Muscle layer of colon (tissue), 2 donors: ENCODE results near the gene LRRC38.
"Not testable (repeated sequence)": the region's sequence is repeated elsewhere in the genome, so short reads cannot be mapped to it uniquely, and the experiment has no call there.

ENCODE experiments used
- H3K27ac ChIP-seq: one replicate; pipeline ENCODE4 v1.7.0; 2013; ENCODE audit warnings: low read depth, mild to moderate bottlenecking, low read length, moderate library complexity
- H3K27me3 ChIP-seq, 2 donors: one replicate each; pipeline ENCODE4 v1.7.0; 2013; ENCODE audit warnings: low read length in 2 of 2, mild to moderate bottlenecking in 2 of 2; ENCODE audit not compliant: insufficient read depth in 2 of 2, control insufficient read depth in 1 of 2
- H3K36me3 ChIP-seq: one replicate; pipeline ENCODE4 v1.7.0; 2013; ENCODE audit warnings: mild to moderate bottlenecking, low read length; ENCODE audit not compliant: insufficient read depth
- H3K4me1 ChIP-seq: one replicate; pipeline ENCODE4 v1.7.0; 2013; ENCODE audit warnings: mild to moderate bottlenecking, low read length; ENCODE audit not compliant: insufficient read depth
- H3K4me3 ChIP-seq, 2 donors: one replicate each; pipeline ENCODE4 v1.7.0; 2013; ENCODE audit warnings: low read length in 2 of 2, low read depth in 1 of 2, mild to moderate bottlenecking in 1 of 2, moderate library complexity in 1 of 2
- H3K9ac ChIP-seq: one replicate; pipeline ENCODE4 v1.7.0; 2013; ENCODE audit warnings: low read length
- H3K9me3 ChIP-seq: one replicate; pipeline ENCODE4 v1.7.0; 2013; ENCODE audit warnings: mild to moderate bottlenecking, low read length
- donor health status: abdominal sarcoma.
- donor health status: Adenocarcinoma of cecum.

Gene LRRC38, protein sequence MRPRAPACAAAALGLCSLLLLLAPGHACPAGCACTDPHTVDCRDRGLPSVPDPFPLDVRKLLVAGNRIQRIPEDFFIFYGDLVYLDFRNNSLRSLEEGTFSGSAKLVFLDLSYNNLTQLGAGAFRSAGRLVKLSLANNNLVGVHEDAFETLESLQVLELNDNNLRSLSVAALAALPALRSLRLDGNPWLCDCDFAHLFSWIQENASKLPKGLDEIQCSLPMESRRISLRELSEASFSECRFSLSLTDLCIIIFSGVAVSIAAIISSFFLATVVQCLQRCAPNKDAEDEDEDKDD

DNA sequence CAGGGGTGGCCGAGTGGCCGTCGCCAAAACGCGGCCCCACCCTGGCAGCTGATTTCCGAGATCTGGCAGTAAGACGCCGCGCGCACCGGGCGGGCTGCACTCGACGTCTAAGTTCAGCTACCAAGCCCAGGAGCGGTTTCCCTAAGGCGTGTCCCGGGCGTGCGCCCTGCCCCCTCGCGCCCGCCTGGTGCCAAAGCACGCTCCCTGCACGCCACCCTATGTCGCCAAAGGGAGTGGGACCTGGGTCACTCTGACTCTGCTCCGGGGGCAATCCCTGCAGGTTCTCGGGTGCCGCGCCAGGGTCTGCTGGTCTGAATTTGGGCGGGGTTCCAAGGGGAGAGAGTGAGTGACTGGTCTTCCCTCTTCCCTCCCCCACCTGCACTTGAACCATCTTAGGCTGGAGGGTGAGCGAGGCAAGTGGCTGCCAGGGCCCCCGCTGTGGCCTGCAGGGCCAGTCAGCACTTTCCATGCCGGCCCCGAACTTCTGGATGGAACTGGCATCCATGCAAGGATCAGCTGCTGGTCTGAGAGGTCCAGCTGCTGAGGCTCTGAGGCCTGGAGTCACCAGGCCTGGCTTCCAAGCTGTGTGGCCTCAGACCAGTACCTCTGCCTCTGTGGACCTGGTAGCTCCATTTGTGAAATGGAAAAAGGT, at the start of gene LRRC38:
LRRC38 (minus strand) TSS at position 109 of the 652 bp plus-strand sequence. CDS start 410 bp downstream, outside the sequence.
- Histone ChIP-seq H3K27me3 (peaks cover 10 to 44% of the 10 kb centered on the region in 2 donors), H3K4me3 (no peak within 1 kb of the TSS), H3K9me3 (peaks cover 7% of the 10 kb centered on the region), H3K27ac (no peak within 1 kb of the TSS), H3K9ac (no peak within 1 kb of the TSS), H3K36me3 (no peaks in the 10 kb centered on the region), H3K4me1 (no peaks in the 10 kb centered on the region)

DNA sequence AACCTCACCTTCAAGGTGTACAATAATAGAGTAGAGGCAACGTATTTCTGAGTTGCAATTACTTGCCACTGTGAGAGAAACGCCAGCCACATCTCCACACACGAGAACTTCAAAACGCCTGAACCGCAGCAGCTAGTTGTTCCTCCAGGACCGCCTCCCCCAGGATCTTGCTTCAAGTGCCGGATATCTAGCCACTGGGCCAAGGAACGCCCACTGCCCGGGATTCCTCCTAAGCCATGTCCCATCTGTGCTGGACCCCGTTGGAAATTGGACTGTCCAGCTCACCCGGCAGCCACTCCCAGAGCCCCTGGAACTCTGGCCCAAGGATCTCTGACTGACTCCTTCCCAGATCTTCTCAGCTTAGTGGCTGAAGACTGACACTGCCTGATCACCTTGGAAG, 49.2 kb upstream of the LRRC38 start:
- H3K9ac ChIP-seq, H3K4me1 ChIP-seq, H3K9me3 ChIP-seq, H3K27ac ChIP-seq, H3K36me3 ChIP-seq, H3K4me3 ChIP-seq, H3K27me3 ChIP-seq: not testable (repeated sequence)

DNA sequence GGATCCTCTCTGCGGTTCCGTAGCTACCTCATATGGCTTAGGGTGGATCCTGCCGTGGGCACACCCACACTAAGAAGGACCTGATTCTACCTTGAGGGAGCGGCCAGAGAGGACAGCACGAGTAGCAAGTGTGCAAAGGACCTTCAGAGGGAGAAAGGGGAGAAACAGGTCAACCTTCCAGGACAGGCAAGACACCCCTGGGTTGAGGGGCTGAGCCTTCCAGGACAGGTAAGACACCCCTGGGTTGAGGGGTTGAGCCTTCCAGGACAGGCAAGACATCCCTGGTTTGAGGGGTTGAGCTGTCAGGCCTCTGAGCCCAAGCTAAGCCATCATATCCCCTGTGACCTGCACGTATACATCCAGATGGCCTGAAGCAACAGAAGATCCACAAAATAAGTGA, 46.7 kb upstream of the LRRC38 start:
- Histone ChIP-seq H3K27ac (no peak overlapping the region), H3K27me3 (no peaks in the 10 kb centered on the region), H3K9me3 (no peaks in the 10 kb centered on the region), H3K9ac (no peak overlapping the region), H3K4me3 (no peak overlapping the region), H3K36me3 (no peaks in the 10 kb centered on the region), H3K4me1 (no peaks in the 10 kb centered on the region)

DNA sequence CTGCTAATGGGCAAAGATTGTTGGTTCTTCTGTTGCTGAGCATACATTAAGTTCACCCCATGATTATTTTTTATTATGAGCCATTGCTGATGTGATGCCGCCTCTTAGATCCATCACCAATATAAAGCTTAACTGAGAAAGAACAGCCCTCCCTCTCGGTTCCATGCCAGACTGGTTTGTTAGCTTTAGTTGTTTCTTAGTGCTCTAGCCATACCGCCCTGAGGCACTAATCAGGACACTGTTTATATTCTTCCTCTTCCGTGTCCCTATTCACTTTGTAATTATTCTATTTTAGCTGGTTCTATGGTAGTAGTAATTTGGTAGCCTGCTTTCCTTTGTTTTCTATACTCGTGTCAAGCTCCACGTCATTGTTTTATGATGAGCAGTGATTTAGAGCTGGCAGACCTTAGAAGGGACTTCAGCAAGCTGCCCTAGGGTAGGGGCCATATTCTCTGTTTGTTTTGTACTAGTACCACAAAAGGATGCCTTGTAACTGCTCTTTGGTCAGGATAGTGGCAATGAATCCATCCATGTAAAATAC, 42.5 kb upstream of the LRRC38 start:
- no peak overlapping the region for H3K9ac ChIP-seq

DNA sequence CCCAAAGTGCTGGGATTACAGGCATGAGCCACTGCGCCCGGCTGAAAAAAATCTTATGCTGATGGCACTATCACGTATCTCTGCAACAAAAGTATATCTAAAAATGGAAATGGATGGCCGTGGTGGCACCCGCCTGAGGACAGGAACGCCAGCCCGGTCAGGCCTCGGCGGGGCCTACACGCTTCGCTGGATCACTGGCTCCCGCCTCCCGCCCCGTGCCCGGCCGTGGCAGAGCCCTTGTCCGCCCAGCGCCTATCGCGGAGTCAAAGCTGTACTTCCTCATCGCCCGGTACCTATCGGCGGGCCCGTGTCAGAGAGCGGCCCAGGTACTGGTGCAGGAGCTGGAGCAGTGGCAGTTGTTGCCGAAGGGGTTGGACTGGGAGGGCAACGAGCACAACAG, 41.0 kb upstream of the LRRC38 start:
- H3K4me1 ChIP-seq = no peaks in the 10 kb centered on the region
- H3K4me3 ChIP-seq = no peak overlapping the region

More for the DNA sequence above, 42.5 kb upstream of the LRRC38 start:
- no peaks in the 10 kb centered on the region for H3K36me3 ChIP-seq
- H3K27me3 ChIP-seq = no peaks in the 10 kb centered on the region
- no peaks in the 10 kb centered on the region for H3K4me1 ChIP-seq
- H3K9me3 ChIP-seq = no peaks in the 10 kb centered on the region
- no peak overlapping the region for H3K4me3 ChIP-seq
- no peak overlapping the region for H3K27ac ChIP-seq

DNA sequence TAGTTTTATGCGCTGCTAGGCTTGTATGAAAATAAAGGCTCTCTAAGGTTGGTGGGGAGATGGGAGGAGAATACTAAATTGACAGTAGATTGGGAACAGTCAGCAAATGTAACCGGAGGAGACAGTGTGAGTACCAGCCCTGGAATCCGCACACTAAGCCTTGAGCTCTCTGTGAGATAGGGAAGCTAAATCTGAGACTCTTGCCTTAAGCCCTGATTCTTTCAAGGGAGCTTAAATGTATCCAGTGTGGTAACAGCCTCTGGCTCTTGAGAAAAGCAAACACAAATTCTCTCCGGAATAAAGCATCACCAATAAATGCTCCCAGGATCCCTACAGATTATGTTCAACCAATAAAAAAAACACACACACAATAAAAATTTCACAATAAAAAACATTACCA, 36.9 kb upstream of the LRRC38 start:
- no peak overlapping the region for H3K27ac ChIP-seq
- H3K27me3 ChIP-seq = no peaks in the 10 kb centered on the region
- no peaks in the 10 kb centered on the region for H3K9me3 ChIP-seq
- H3K4me1 ChIP-seq = no peaks in the 10 kb centered on the region
- H3K4me3 ChIP-seq = no peak overlapping the region
- H3K36me3 ChIP-seq = no peaks in the 10 kb centered on the region
- H3K9ac ChIP-seq = no peak overlapping the region

More for the DNA sequence above, 41.0 kb upstream of the LRRC38 start:
- no peak overlapping the region for H3K9ac ChIP-seq
- no peaks in the 10 kb centered on the region for H3K27me3 ChIP-seq
- H3K9me3 ChIP-seq = no peaks in the 10 kb centered on the region
- no peak overlapping the region for H3K27ac ChIP-seq
- H3K36me3 ChIP-seq = no peaks in the 10 kb centered on the region

DNA sequence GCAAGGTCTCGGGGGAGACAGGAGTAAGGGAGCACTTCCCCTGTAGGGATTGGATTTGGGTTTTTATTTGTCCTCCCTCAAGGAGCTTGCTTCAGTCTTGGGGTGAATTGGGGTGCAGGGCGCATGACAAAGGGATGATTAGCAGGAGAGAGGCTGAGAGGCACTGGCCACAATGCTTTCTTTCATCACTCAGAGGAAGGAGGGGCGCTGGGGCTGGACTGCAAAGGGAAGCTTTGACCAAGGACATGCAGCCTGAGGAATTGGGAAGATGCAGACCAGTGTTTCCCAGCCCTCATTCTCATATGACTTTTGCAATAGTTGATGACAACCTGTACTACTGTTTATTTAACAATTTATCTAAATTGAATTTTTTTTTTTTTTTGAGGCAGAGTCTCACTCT, 35.7 kb upstream of the LRRC38 start:
- H3K27ac ChIP-seq = no peak overlapping the region
- no peaks in the 10 kb centered on the region for H3K27me3 ChIP-seq
- H3K9ac ChIP-seq = no peak overlapping the region
- no peaks in the 10 kb centered on the region for H3K36me3 ChIP-seq
- peaks cover under 1% of the 10 kb centered on the region for H3K4me1 ChIP-seq
- H3K9me3 ChIP-seq = no peaks in the 10 kb centered on the region
- H3K4me3 ChIP-seq = no peak overlapping the region

DNA sequence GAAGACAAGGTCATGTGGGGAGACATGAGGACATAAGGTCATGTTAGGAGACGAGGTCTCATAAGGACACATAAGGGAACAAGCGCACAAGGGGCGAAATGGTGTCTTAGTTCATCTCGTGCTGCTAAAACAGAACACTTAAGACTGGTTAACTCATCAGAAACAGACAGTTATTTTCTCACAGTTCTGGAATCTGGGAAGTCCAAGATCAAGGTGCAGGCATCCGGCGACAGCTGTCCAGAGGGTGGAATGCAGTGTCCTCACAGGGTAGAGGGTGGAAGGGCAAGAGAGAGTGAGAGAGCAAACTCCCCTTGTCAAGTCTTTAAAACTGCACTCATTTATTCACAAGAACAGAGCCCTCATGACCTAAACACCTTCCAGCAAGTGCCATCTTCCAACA, 35.2 kb upstream of the LRRC38 start:
- Histone ChIP-seq H3K27me3 (no peaks in the 10 kb centered on the region), H3K4me3 (no peak overlapping the region), H3K27ac (no peak overlapping the region), H3K9ac (no peak overlapping the region), H3K9me3 (no peaks in the 10 kb centered on the region), H3K36me3 (no peaks in the 10 kb centered on the region), H3K4me1 (peaks cover 5% of the 10 kb centered on the region)

DNA sequence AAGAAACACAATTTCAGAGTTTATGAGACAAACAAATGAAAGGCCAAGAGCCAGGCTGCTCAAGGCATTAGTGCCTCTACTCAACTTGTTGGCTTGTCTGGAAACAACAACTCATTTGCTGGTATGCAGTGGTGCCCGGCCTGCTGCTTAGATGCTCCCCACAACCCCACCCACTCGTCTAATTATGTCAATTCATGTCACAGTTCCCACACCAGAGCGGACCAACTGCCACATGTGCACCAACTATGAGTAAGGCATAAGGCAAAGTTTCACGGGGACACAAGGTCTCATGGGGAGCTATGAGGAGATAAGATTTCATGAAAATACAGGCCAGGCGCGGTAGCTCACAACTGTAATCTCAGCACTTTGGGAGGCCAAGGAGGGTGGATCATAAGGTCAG, 34.5 kb upstream of the LRRC38 start:
- no peaks in the 10 kb centered on the region for H3K9me3 ChIP-seq
- H3K9ac ChIP-seq = no peak overlapping the region
- H3K36me3 ChIP-seq = no peaks in the 10 kb centered on the region
- peaks cover 12% of the 10 kb centered on the region for H3K4me1 ChIP-seq
- no peaks in the 10 kb centered on the region for H3K27me3 ChIP-seq
- H3K4me3 ChIP-seq = no peak overlapping the region
- no peak overlapping the region for H3K27ac ChIP-seq

DNA sequence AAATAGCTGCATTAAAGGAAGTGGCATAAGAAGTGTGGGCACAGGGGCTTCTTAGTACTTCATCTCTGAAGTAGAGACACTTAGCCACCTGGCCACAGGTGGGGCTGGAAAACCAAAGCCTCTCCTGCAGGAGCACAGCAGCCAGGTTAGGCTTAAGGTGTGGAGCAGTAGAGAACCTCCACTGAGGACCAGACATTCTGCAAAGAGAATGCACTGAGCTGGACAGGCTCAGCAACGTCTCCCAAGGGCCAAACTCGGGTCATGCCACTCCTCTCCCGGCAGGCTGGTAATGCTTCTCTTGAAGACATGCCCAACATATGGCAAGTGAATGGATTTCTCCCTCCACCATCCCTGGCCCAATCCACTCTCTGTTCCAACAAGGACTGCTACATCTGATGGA, 33.0 kb upstream of the LRRC38 start:
- H3K4me3 ChIP-seq = no peak overlapping the region
- H3K27ac ChIP-seq = no peak overlapping the region
- no peak overlapping the region for H3K9ac ChIP-seq
- peaks cover 12% of the 10 kb centered on the region for H3K4me1 ChIP-seq
- no peaks in the 10 kb centered on the region for H3K9me3 ChIP-seq
- no peaks in the 10 kb centered on the region for H3K27me3 ChIP-seq
- H3K36me3 ChIP-seq = no peaks in the 10 kb centered on the region

DNA sequence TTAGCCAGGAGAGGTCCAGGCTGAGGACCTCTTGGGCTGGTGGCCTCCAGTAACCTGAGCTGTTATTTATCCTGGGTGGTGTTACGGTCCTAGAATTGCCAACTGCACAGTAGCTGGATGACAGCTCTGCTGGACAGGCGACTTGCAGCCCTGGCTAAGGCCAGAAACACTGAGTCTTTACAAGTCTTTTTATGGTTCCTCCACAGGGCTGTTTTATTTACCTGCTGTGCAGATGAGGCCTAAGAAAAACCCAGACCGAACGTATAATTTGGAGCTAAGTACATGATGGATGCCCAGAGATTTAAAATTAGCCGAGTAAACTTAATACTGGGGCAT, 30.4 kb upstream of the LRRC38 start:
- Histone ChIP-seq H3K4me3 (no peak overlapping the region), H3K36me3 (no peaks in the 10 kb centered on the region), H3K27me3 (no peaks in the 10 kb centered on the region), H3K4me1 (peaks cover 12% of the 10 kb centered on the region), H3K9ac (no peak overlapping the region), H3K27ac (peak overlapping the region; percentile 52), H3K9me3 (no peaks in the 10 kb centered on the region)
